Lung microvascular endothelial cell (primary cell): Measurements from ENCODE around the gene FAM170B. TPM values are rescaled to one million over a fixed set of nuclear protein-coding genes. Genes with fewer than 3 reads are reported as not detected.

ENCODE experiments used
- DNase-seq, 2 donors: peaks; one replicate each; pipeline versions ENCODE4 v3.0.0 to v3.0.0-alpha.2; 2010; ENCODE audit warnings: low read depth in 2 of 2
- total RNA-seq: library from RNA; depleted of rRNA; stranded (reverse); fragments of >200 nt; gene quantifications from 2 replicates; pipeline ENCODE4 v1.2.1, GENCODE V29; 2014

The FAM170B gene
- total RNA-seq, 1 donor from 2014 or later: not detected

GRCh38 chr10:49123981-49124950, 9.6 kb downstream of the FAM170B start:
- DNase-seq: no peak

DNA sequence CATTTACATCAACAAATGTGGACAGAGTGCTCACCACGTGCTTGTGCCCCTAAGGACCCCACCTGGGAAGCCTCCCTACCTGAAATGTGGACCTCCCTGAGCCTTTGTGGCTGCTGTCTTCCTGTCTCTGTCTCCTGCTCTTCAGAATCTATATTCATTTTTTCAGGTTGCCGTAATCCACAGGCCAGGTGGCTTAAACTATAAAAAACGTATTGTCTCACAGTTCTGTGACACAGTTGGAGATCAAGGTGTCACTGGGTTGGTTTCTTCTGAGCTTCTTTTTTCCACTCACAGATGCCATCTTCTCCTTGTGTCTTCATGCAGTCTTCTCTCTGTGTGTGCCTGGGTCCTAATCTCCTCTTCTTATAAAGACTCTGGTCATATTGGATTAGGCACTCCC, 12.9 kb downstream of the FAM170B start:
- DNase-seq: no peak

GRCh38 chr10:49119746-49120145, 14.1 kb downstream of the FAM170B start:
- no peak for DNase-seq

GRCh38 chr10:49118430-49119074, 15.3 kb downstream of the FAM170B start:
- no peak for DNase-seq

DNA sequence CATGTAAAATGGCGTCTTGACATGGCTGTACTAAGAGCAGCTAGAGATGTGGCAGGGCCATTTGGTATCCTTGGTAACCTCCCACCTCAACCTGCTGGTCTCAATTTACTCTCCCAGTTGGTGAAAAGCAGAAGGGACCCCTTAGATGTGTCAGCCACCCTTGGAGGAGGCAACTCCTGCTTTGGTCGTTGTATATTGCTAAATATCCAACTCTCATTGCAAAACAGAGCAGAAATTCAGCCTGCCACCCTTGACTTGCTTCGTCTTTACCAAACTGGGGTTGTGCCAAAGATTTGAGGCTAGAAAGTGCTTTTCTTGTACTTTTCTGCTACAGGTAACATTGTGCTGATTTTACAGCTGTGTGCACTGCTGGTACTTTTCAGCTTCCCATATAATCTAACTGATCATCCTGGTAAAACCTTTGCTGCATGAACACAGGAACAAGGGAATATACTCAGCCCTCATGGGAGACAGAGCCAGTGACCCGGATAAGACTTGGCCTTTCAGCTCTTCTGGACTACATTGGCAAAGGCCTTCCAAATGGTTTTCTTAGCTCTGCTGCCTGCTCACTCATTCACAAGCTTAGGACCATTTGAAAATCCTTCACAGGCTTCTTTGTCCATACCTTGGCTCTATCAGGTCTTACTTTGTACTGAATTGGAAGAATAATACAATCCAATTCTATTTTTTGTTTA, 16.3 kb downstream of the FAM170B start:
- DNase-seq: no peak

DNA sequence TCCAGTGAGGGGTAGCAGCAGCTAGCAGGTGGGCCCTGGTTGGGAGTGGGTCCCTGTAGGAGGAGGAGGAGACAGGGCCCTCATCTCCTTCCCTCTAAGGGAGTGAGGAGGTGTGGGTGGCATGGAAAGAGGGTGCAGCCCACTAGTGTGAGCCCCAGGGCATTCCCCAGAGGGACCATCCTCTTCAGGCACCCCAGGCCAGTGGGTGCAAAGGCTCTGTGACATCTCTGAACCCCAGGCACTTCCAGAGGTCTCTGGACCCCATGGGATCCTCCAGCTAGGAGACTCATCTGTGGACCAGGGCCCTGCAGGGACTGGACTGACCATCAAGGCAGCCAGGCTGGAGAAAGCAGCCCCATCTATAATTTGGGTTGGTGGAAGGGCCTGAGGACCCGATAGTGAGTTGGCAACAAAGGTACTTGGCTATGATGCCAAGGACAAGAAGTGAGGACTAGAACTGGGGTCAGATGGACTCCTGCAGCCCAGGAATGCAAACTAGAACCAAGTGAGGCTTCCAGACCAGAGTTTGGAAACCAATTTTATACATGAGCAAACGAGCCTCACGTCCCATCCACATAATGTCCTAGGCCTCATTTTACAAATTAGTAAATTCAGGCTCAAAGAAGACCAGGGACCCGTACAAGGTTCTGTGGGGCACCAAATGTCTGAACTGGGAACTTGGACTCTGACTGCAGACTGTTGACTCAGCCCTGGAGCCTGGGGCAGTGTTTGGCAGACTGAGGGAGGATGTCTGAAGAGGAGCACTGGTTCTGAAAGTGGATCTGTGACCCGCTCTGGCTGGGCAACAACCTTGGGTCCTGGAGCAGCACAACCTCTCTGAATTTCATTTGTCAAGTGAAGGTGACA, 17.1 kb downstream of the FAM170B start:
- DNase-seq: no peak

DNA sequence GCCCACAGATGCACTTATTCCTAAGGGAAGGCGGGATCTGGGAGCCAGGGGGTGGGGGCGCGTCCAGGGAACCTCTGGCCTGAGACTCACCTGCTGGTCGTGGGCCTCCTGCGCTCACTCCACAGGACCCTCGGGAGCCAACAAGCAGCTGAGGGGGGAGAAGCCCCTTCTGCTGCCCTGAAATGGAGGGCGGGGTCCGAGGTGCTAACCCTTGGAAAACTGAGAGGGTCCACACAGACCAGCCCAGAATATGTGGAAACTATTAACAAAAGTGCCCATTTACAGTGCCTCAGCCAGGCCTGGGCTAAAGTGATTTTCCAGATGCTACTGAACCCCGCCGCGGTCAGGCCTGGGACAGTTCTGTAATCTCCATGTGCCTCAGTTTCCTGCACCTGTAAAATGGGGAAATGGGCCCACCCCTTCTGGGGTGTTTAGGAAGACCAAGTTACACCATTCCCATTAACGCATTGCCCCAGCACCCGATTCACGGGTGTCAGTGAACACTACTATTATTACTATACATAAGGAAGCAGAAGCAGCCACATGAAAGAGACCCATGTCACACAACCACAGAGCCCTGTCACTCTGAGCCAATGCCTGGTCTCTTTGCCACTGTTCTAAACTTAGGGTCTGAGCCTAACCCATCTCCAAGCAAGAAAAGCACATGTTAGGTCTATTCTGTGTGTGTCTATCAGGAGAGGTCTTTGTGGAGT, 17.9 kb downstream of the FAM170B start:
- no peak for DNase-seq

DNA sequence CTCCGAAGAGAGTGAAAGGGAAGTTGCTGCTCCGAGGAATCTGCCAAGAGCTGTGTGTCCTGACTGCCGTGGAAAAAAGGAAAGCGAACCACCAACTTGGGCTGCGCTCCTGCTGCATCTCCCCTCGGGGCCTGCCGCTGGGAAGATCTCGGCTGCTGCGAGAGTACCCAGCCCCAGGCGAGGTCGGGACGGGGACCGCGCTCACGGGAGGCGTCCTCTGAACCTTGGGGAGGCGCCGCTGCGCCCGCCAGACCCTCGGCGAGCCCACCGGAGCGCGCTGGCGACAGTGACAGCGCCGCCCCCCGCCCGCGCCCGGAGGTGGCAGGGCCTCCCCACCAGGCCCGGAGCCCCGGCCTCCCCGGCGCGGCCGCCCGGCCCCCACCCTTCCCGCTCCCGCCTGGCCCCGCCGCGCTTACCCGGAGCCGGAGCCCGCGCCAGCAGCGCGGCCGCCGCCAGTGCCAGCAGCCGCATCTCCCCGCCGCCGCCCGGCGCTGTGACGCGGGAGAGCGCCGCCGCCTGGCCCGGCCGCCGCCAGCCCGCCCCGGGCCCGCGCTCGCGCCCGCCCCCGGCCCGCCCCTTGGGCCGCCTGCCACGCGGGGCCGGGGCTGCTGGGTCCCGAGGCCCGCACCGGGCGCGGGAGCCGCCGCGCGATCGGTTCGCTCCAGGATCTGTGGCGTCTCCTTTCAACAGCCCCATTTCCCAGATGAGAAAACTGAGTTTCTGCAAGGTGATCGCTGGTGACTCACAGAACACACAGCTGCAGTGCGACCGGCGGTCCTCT, 18.6 kb downstream of the FAM170B start, which contains the start of gene VSTM4:
VSTM4 (minus strand) TSS at position 508 of the 781 bp plus-strand sequence; CDS start at position 471, 37 bp downstream.
- peak in 1 of 2 donors; percentile 43 for DNase-seq

- DNase-seq: no peak
Measured at GRCh38 chr10:49114718-49115014, 19.2 kb downstream of the FAM170B start.

GRCh38 chr10:49113741-49114141, 20.1 kb downstream of the FAM170B start:
- no peak for DNase-seq

DNA sequence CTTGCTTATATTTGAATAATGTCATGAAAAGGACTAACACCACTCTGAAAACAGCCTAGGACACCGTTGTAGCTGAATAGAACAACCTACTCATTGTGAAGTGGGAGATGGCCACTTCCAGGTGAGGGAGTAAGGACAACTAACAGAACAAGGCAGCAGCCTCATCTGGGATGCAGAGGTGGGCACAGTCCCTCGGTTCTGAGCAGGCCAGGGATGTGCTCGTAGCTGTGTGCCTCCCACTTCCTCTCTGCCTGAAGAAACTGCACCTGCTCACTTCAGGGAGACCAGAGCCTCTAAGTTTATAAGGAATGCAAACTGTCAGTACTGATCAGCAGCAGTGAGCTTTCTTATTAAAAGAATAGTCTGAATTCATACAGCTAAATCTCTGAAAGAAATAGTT, 21.0 kb downstream of the FAM170B start:
- no peak for DNase-seq

- no peak for DNase-seq
Measured at GRCh38 chr10:49112098-49112497, 21.7 kb downstream of the FAM170B start.

GRCh38 chr10:49111320-49111698, 22.5 kb downstream of the FAM170B start:
- no peak for DNase-seq

- DNase-seq: no peak
Measured at GRCh38 chr10:49110684-49111319, 23.0 kb downstream of the FAM170B start.

DNA sequence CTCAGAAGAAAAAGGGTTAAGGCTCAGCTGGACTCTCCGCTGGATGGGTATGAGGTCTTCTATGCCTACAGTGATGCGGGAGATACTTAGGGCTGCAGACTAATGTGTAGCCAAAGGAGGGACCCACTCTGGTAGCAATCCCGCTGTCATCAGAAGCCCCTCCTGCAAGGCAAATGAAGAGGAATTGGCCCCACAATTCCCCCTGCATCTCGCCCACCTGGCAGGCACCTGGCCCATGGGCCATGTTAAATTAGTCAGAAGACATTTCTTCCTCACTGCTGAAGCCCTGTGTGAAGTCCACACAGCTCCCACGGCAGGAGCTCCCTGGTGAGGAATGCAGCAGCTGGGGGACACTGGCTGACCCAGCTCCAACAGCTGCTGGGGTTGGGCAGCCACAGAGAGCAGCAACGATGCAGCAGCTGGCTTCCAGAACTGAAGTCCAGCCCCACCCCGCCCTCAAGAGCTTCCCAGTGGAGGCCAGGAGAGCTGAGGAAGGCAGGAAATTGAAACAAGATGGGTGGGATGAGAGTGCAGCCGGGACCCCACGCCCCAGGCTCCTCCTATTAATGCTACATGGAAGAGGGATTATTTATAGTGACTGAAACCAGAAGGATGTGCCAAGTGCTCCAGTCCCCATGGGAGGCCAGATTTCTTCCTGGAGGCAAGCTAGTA, 24.0 kb downstream of the FAM170B start:
- no peak for DNase-seq

GRCh38 chr10:49108656-49109055, 25.2 kb downstream of the FAM170B start:
- no peak for DNase-seq

DNA sequence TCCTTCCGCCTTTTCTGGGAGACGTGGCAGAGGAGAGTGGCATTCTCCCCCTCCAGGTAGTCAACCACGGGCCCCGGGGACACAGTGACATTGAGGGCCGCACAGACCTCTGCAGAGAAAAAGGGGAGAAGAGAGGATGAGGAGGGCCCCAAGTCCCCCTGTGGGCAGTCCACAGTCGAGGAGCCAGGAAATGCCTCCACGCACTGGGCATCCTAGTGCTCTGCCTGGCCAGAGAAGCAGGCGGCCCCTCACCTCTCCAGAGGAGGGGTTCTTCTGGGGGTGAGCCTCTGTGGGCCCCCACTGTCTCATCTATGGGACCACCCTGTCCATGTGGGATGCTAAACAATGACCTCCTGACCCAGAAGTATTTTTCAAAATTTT, 25.9 kb downstream of the FAM170B start:
- no peak for DNase-seq

DNA sequence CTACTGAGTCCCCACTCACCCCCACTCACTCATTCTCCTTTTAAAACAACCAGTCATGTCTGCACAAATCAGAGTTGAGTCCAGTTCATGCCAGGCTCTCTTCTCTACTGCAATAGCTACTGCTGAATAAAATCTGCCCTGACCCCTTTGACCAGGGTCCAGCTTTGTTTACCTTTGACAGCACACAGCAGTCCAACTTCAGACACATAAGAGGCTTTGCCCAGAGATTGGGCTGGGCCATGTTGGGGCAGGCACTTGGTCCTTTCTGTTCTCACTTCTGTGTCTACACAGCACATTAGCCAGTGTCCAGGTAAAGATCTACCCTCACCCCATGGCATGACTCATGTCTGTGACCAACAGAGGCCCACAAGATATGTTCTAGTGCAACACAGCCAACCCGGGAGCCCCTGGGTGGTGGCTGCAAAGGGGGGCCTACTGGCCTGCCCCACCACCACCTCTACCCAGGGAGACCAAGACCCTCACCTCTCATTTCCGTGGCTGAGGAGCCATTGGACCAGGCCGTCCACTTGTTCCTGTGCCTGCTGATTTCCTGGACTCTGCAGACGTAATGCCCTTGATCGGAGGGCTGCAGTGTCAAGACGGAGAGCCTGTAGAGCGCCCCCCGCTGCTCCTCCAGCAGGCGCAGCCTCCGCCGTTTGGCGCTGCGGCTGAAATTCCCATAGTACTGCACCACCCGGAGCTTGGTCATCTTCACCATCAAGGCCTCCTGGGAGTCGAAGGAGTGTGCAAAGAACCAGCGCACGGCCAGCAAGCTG, 26.5 kb downstream of the FAM170B start:
- no peak for DNase-seq
